Keratinocyte (primary cell): ENCODE data around the gene USP49. TPM values are rescaled to one million over a fixed set of nuclear protein-coding genes. Genes with fewer than 3 reads are reported as not detected.
"Not testable (repeated sequence)": the region's sequence is repeated elsewhere in the genome, so short reads cannot be mapped to it uniquely, and the experiment has no call there.

Experiments
- DNase-seq: peaks from one replicate; pipeline ENCODE4 v3.0.0-alpha.2; 2011; ENCODE audit warnings: low read depth, missing footprints, low spot score
- FAIRE-seq: peaks from 2 replicates; lab custom pipeline; 2011; peaks lifted over from hg19 to GRCh38; lab: Jason Lieb, UNC
- H2AFZ ChIP-seq: 2 replicates; pipeline ENCODE4 v1.6.0; 2012; ENCODE audit warnings: low read length, control low read depth, inconsistent platforms; ENCODE audit not compliant: control insufficient read depth
- H3K27ac ChIP-seq: 2 replicates; pipeline ENCODE4 v1.5.1; 2011; ENCODE audit warnings: low read length; ENCODE audit not compliant: control insufficient read depth, insufficient read depth
- H3K27me3 ChIP-seq: 3 replicates; pipeline ENCODE4 v1.6.0; 2011; ENCODE audit warnings: low read length; ENCODE audit not compliant: control insufficient read depth, insufficient read depth; ENCODE audit errors: extremely low read depth
- H3K36me3 ChIP-seq, 2 experiments: 2 replicates in 1 of 2; 3 replicates in 1 of 2; pipeline ENCODE4 v1.5.1; 2011; ENCODE audit warnings: low read length in 2 of 2, mild to moderate bottlenecking in 1 of 2; ENCODE audit not compliant: control insufficient read depth in 2 of 2, insufficient read depth in 2 of 2; ENCODE audit errors: extremely low read depth in 1 of 2
- H3K4me1 ChIP-seq: 3 replicates; pipeline ENCODE4 v1.5.1; 2011; ENCODE audit warnings: low read length; ENCODE audit not compliant: control insufficient read depth, insufficient read depth; ENCODE audit errors: extremely low read depth
- H3K4me2 ChIP-seq: 3 replicates; pipeline ENCODE4 v1.6.0; 2011; ENCODE audit warnings: low read depth, low read length; ENCODE audit not compliant: control insufficient read depth, insufficient read depth; ENCODE audit errors: extremely low read depth
- H3K4me3 ChIP-seq, 3 experiments: fragments of 200-600 bp in 1 of 3; sonication (generic) in 1 of 3; 2 replicates in 2 of 3; 3 replicates in 1 of 3; pipeline ENCODE4 v1.5.1; 2011 to 2016; ENCODE audit warnings: low read length in 3 of 3, mild to moderate bottlenecking in 3 of 3, control low read depth in 2 of 3, inconsistent platforms in 1 of 3, low read depth in 1 of 3, mixed read lengths in 1 of 3, mixed run types in 1 of 3, moderate library complexity in 1 of 3; ENCODE audit not compliant: control insufficient read depth in 2 of 3, insufficient read depth in 2 of 3; ENCODE audit errors: extremely low read depth in 1 of 3
- H3K79me2 ChIP-seq: 2 replicates; pipeline ENCODE4 v1.6.0; 2012; ENCODE audit warnings: low read length; ENCODE audit not compliant: control insufficient read depth, insufficient read depth
- H3K9ac ChIP-seq: 3 replicates; pipeline ENCODE4 v1.6.0; 2011; ENCODE audit warnings: low read length; ENCODE audit not compliant: control insufficient read depth, insufficient read depth; ENCODE audit errors: extremely low read depth
- H3K9me1 ChIP-seq: 3 replicates; pipeline ENCODE4 v1.6.0; 2011; ENCODE audit warnings: low read length; ENCODE audit not compliant: control insufficient read depth, insufficient read depth; ENCODE audit errors: extremely low read depth
- H3K9me3 ChIP-seq: 2 replicates; pipeline ENCODE4 v1.5.1; 2012; ENCODE audit warnings: low read depth, low read length; ENCODE audit not compliant: control insufficient read depth
- H4K20me1 ChIP-seq: 3 replicates; pipeline ENCODE4 v1.6.0; 2011; ENCODE audit warnings: low read length; ENCODE audit not compliant: control insufficient read depth, insufficient read depth; ENCODE audit errors: extremely low read depth
- CTCF ChIP-seq, 3 experiments: IDR thresholded peaks in 1 of 3; conservative IDR thresholded peaks in 1 of 3; optimal IDR thresholded peaks in 1 of 3; 2 replicates in 2 of 3; 3 replicates in 1 of 3; pipeline versions ENCODE3 to v1.5.1; 2011; ENCODE audit warnings: low read length in 3 of 3, mild to moderate bottlenecking in 3 of 3, moderate library complexity in 2 of 3, control low read depth in 1 of 3, inconsistent platforms in 1 of 3; ENCODE audit not compliant: insufficient read depth in 2 of 3; ENCODE audit errors: extremely low read depth in 1 of 3
- EZH2 ChIP-seq: IDR thresholded peaks from one replicate; pipeline ENCODE4 v1.6.1; 2012; ENCODE audit warnings: inconsistent platforms, mild to moderate bottlenecking, low read length, moderate library complexity
- dilution Hi-C: fragments of 300-500 bp; cut with MboI; formaldehyde crosslinking; loops from one replicate; pipeline ENCODE4 v1.7.0; 2020; ENCODE audit warnings: low sequenced_read_pairs; ENCODE audit not compliant: extremely low pct_ligation_motif_present
- polyA plus RNA-seq, 5 experiments: library from polyadenylated mRNA; depleted of rRNA in 3 of 5; stranded (reverse) in 3 of 5; stranded (forward) in 1 of 5; unstranded in 1 of 5; fragments of >200 nt; gene quantifications; 1 replicate in 1 of 5; 2 replicates in 3 of 5; 3 replicates in 1 of 5; pipeline versions ENCODE4 v1.2.1 to v1.2.3, GENCODE V29; 2011 to 2012; ENCODE audit warnings: missing spikeins in 2 of 5, low read depth in 1 of 5, low replicate concordance in 1 of 5

The USP49 gene
- polyA plus RNA-seq, 1 donor (not counting 4 experiments of a cell fraction or from before 2014, with no cell fraction given), result 2.3 TPM

- Histone ChIP-seq H4K20me1 (no peaks in the 10 kb centered on the region), H3K9ac (peak overlapping the region; percentile 4), H2AFZ (no peak overlapping the region), H3K9me1 (no peaks in the 10 kb centered on the region), H3K4me3 (no peak overlapping the region), H3K4me2 (peak overlapping the region; percentile 29), H3K27me3 (no peaks in the 10 kb centered on the region), H3K79me2 (no peaks in the 10 kb centered on the region), H3K27ac (peak overlapping the region; percentile 9), H3K4me1 (peaks cover 23% of the 10 kb centered on the region), H3K9me3 (no peaks in the 10 kb centered on the region), H3K36me3 (peaks cover 2 to 5% of the 10 kb centered on the region in 2 experiments)
- FAIRE-seq (peak; percentile 90), DNase-seq (no peak)
- TF ChIP-seq EZH2 (no peak), CTCF (optimal IDR thresholded peaks at IDR 0.05 in 1 of 3, IDR thresholded peaks at IDR 0.05 in 1 of 3, conservative IDR thresholded peaks at IDR 0.05 in 1 of 3; ENCODE audit: extremely low read depth in 1 of 3, insufficient read depth in 2 of 3, low read length in 3 of 3) (no peak)
- dilution Hi-C loops, result no loop called here
Measured at GRCh38 chr6:41767112-41767833, 127.9 kb downstream of the USP49 start.

- H3K9ac ChIP-seq, FAIRE-seq, H3K36me3 ChIP-seq, H3K4me2 ChIP-seq, dilution Hi-C loops, H3K79me2 ChIP-seq, H4K20me1 ChIP-seq, H3K9me1 ChIP-seq, H2AFZ ChIP-seq, H3K9me3 ChIP-seq, DNase-seq, H3K27ac ChIP-seq, H3K4me3 ChIP-seq, H3K27me3 ChIP-seq: not testable (repeated sequence)
- H3K4me1 ChIP-seq, result peaks cover 23% of the 10 kb centered on the region
Measured at GRCh38 chr6:41766043-41766664, 129.0 kb downstream of the USP49 start.
